ENCODE data around the gene MRPS25. TPM values are rescaled to one million over a fixed set of nuclear protein-coding genes. Genes with fewer than 3 reads are reported as not detected.

MRPS25 gene
- 19.0 TPM for total RNA-seq

GRCh38 chr3:15064835-15065549, at the start of gene MRPS25:
MRPS25 (minus strand) TSS chr3:15065315; CDS start chr3:15065194, 121 bp downstream.
- peak; percentile 87 for DNase-seq

- DNase-seq = no peak
Measured at GRCh38 chr3:15113884-15114283, 48.8 kb upstream of the MRPS25 start.

DNA sequence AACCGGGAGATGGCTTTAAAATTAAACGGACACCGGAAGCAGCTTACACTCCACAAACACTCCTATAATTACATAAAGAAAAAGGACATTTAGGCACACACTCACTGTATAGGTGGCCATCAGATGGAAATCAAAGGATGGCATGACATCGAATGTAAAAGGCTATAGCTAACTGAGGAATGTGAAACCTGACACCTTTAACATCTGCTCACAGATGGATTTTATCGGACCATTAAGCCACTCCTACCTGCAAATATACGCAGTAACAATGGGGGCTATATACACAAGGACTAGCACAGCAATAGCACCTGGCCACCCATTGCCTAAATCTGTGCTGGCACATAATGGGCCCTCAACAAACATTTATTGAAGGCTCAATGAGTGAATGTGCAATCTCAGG, 48.4 kb upstream of the MRPS25 start:
- DNase-seq = no peak

DNA sequence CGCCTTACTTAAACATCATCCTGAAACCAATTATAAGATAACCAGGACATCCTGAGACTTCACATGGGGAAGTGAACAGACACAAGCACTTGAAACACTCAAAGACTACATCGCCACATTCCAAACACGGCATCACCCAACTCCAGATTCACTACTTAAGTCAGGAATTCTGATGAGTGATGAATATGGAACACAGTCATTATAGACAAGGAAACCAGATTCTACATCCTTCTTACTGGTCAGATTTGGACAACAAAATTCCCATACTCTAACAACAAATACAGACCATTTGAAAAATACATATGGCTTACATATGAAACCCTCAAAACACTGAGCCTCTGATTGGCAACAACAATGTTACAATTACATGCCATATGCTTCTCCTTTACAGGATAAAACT, 46.9 kb upstream of the MRPS25 start:
- DNase-seq = no peak

GRCh38 chr3:15110206-15110605, 45.1 kb upstream of the MRPS25 start:
- DNase-seq = no peak

DNA sequence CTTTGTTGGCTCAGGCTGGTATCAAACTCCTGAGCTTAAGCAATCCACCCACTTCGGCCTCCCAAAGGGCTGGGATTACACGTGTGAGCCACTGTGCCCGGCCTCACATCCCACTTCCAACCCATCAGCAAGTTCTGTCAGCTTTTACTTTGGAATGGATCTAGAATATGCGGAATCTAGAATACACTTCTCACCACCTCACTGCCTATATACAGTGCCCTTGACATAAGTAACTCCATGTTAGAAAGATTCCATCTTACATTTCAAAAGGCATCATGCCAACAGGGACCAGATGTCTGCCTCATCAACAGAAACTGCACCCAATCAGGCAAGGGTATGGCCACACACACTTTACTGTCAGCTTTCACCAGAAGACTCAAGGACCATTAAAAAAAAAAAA, 43.8 kb upstream of the MRPS25 start:
- DNase-seq = no peak

GRCh38 chr3:15108082-15108545, 43.0 kb upstream of the MRPS25 start:
- no peak for DNase-seq

DNA sequence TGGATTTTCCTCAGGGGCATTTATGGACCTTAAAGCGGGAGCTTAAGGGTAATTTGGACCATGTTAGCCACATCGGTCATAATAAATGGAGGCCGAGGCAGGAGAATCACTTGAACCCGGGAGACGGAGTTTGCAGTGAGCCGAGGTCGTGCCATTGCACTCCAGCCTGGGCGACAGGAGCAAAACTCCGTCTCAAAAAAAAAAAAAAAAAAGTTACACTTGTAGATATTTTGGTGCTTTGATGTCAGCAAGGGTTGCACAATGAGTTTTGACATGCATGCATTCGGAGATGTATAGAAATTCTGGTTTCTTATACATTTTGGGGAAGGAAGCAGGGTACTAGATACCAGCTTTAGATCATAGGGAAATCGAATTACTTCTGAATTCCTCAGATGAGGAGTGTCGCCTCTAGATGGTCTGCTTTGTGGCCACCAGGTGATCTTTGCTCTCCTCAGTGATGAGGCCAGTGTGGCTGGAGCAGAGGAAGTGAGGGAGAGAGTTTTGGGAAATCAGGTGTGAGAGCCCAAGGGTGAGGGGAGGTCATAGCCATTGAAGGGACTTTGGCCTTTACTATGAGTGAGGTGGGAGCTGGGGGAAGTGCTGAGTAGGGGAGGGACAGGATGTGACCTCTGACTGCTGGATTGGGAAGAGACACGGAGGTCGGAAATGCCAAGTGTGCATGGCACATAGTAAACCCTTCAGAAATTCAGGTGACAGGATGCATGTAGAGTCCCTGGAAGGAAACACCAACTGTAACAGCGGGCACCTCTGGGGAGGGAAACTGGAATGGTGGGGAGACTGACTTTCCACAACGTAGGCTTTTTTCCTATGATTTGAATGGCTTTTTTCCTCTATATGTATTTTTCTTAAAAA, 42.2 kb upstream of the MRPS25 start:
- DNase-seq = no peak

DNA sequence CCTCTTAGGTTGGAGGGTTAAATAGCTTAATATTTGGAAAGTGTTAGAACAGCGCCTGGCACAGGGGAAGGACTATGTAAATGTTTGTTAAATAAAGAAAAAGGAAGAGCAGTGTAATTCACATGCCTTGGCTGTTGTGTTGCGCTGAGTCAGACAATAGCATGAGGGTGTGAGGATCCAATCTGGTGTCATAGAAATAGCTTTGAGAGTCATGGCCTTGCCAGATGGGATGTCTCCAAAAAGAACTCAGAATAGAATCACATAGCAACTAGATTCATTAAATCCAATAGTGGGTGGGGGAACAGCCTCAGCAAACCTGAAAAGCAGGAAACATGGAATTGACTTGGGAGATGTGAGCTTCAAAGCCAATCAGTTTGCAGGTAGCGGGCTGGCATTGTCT, 37.7 kb upstream of the MRPS25 start:
- no peak for DNase-seq

- no peak for DNase-seq
Measured at GRCh38 chr3:15102256-15102655, 37.1 kb upstream of the MRPS25 start.

DNA sequence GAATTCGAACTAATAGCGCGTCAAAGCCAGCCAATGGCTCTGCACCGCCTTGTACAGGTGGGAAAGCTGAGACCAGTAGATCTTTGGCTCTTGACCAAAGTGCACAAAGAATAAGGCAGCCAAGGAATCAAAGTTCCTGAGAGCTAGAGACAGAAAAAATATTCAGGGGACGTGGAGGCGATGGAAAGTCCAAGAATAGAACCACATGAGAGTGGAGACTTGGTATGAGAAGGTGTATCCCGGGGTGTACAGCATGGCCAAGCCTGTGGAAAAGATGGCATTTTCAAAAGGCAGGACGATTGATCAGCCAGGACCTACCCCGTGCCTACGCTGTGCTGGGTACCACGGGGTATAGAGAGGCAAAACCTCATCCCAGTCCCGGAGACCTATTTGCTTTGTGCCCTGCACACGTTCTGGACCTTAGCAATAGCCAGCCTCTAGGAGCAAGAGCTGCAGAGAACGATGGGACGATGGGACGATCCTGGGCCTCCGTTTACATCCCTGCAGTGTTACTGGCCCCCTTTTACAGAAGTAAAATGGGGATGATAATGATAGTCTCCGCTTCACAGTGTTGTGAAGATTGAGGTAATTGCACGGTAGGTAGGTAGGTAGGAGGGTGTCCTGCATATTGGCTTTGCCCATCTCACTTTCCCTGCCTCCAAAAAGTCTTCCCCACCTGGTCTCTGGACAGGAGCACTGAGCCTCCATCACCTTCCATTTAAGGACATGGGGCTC, 34.4 kb upstream of the MRPS25 start:
- no peak for DNase-seq

DNA sequence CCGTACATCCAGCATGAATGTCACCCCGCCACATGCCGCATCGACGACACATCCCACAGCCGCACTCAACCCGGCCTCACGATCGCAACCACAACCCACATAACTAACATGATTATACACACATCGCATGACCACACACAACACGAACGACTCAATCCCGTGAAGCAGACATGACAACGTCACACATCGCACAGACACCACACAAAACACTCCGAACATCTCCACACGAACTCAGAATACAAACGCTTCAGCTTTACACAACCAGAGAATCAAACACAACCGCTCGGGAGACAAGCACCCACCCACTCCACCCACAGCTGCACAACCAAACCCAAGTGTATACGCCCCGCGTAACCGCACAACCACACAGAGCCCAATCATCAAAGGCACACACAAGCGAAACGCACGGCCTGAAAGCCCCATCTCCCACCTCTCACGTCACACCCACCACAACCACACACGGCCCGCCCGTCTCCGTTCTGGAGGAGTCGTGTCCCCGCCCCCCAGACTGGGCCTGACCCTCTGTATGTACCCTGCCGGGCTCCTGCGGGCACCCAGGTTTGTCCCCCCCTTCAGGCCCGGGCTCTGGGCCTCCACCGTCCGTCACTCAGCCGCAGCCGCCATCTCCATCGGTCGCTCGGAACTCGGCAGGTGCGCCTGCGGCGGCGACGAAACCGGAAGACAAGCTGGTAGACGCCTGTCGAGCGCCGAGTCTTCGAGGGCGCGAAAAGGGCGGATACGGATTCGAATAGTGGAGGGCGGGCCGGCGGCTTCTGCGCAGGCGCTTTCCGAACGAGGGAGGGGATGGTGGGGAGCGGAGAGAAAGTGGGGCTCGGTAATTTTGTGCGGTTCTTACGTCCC, 33.6 kb upstream of the MRPS25 start, which contains the start of gene RBSN:
TSS of gene RBSN (minus strand) at position 646 of the 861 bp plus-strand sequence. CDS start 3,028 bp downstream, outside the sequence.
- DNase-seq = peak; percentile 93

DNA sequence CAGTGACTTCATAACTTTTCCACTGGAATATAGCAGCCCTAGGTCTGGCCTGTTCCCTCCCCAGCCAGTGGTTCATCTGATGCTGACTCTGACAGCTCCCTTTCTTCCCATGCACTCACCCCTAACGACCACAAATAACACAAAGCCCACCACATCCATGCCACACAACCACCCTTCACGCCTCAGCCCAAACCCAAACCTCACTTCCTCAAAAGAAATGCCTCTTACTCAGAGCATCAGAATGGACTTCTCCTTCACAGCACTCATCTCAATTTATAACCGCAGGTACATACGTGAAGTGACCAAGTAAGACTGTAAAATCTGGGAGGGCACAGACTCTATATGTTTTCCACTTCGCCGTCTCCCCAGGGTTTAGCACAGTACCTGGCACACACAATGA, 32.8 kb upstream of the MRPS25 start:
- DNase-seq = no peak

DNA sequence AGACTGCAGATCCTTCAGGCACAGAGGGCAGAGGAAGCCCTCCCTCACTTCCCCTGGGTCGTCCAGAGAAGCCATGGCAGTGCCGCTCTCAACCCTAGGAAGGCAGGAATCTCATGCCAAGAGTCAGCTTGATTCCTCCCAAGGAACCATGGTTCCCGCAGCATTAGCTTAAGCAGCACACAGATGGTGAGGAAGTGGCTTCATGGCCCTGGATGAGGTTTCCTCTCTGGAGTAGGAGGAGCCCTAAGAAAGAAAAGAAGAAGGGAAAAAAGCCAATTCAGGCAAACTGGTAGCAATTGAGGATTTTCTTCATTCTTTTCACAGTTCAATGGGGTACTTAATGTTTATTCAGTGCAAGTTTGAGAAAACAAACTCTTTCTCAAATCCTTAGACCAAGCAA, 30.9 kb upstream of the MRPS25 start:
- no peak for DNase-seq

GRCh38 chr3:15094187-15094875, 29.2 kb upstream of the MRPS25 start:
- no peak for DNase-seq

GRCh38 chr3:15092686-15093085, 27.6 kb upstream of the MRPS25 start:
- DNase-seq = no peak

GRCh38 chr3:15091575-15091974, 26.5 kb upstream of the MRPS25 start:
- no peak for DNase-seq

DNA sequence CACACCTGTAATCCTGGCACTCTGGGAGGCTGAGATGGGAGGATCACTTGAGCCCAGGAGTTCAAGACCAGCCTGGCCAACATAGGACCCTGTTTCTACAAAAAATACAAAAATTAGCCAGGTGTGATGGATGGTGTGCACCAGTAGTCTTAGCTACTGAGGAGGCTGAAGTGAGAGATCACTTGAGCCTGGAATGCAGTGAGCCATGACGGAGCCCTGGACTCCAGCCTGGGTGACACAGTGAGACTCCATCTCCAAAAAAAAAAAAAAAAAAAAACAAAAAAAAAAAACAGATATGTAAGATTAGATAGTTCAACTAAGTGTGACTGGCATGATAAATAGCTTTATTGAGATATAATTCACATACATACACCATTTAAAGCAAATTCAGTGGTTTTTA, 24.1 kb upstream of the MRPS25 start:
- DNase-seq = no peak

DNA sequence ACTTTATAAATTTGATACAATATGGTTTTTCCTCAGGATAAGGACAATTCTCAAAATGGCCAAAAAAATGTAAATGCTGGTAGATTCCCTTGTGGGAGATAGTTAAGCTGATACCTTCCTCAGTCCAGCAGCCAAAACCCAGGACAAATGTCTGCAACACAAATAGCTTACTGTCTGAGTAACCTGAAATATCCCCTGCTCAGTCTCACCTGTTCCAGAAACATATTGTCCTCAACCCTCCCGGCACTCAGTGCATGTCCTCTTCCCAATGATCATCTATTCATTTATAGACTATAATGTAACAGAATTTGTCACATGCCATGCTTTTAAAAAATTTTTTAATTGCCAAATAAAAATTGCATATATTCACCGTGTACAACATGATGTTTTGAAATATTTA, 21.6 kb upstream of the MRPS25 start:
- no peak for DNase-seq

- no peak for DNase-seq
Measured at GRCh38 chr3:15086263-15086662, 21.1 kb upstream of the MRPS25 start.

DNA sequence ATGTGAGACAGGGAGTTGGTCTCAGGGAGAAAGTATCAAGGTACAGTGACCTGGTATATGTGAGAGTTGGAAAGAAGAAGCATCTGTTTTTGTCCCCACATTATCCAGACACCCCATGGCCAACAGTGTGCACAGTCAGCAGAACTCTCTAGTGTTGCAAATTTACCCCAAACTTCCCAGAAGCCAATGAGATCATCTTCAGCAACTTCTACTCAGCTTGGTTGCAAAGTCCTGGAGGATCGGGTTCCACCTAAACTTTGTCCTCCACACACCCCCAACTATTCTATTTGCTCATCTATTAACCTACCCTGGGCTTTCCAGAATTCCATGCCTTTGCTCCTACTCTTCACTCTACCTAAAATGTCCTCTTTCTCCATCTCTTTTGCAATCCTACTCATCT, 18.1 kb upstream of the MRPS25 start:
- no peak for DNase-seq
